HG03469 (cell line): Measurements from ENCODE around the gene SSR2.
A peak's percentile ranks its signal among the peaks of the same experiment; 100 is the strongest.
"Not testable (repeated sequence)": the region's sequence is repeated elsewhere in the genome, so short reads cannot be mapped to it uniquely, and the experiment has no call there.

Experiments
- ATAC-seq: cut with Tn5 transposase; IDR thresholded peaks from one replicate; pipeline ENCODE4 v1.9.1; 2021; ENCODE audit warnings: mild to moderate bottlenecking, moderate library complexity, moderate number of reproducible peaks; ENCODE audit not compliant: unreplicated experiment

SSR2 gene

GRCh38 chr1:156048663-156049258 is 28.0 kb upstream of the SSR2 start:
- no peak for ATAC-seq

- ATAC-seq, result no peak
Observed at GRCh38 chr1:156045076-156045475, 24.3 kb upstream of the SSR2 start.

- no peak for ATAC-seq
Observed at GRCh38 chr1:156042828-156043227, 22.1 kb upstream of the SSR2 start.

- not testable (repeated sequence) for ATAC-seq
Observed at GRCh38 chr1:156034991-156035390, 14.2 kb upstream of the SSR2 start.

GRCh38 chr1:156033011-156033410 is 12.3 kb upstream of the SSR2 start:
- ATAC-seq, result no peak

- ATAC-seq, result no peak
Observed at GRCh38 chr1:156026588-156026987, 5.8 kb upstream of the SSR2 start.

- no peak for ATAC-seq
Observed at GRCh38 chr1:156025876-156026275, 5.1 kb upstream of the SSR2 start.

GRCh38 chr1:156024801-156025200 is 4.0 kb upstream of the SSR2 start:
- no peak for ATAC-seq

GRCh38 chr1:156021954-156022353 is 1.2 kb upstream of the SSR2 start:
- ATAC-seq, result no peak

GRCh38 chr1:156021093-156021428 is 310 bp upstream of the SSR2 start:
- no peak for ATAC-seq

- no peak for ATAC-seq
Observed at GRCh38 chr1:156019946-156020292, 832 bp downstream of the SSR2 start.

- no peak for ATAC-seq
Observed at GRCh38 chr1:156014829-156015228, 5.9 kb downstream of the SSR2 start.

GRCh38 chr1:156012051-156012817 is 8.5 kb downstream of the SSR2 start:
- peak; percentile 66 for ATAC-seq

- no peak for ATAC-seq
Observed at GRCh38 chr1:156009404-156009803, 11.3 kb downstream of the SSR2 start.

GRCh38 chr1:156006666-156007376 is 13.9 kb downstream of the SSR2 start:
- ATAC-seq, result no peak

- ATAC-seq, result no peak
Observed at GRCh38 chr1:156004843-156005584, 15.7 kb downstream of the SSR2 start.

GRCh38 chr1:156003923-156004188 is 16.9 kb downstream of the SSR2 start:
- no peak for ATAC-seq

GRCh38 chr1:156002188-156002911 is 18.4 kb downstream of the SSR2 start:
- ATAC-seq, result no peak

- no peak for ATAC-seq
Observed at GRCh38 chr1:156001662-156002171, 19.0 kb downstream of the SSR2 start.

GRCh38 chr1:156001021-156001661 is 19.6 kb downstream of the SSR2 start:
- no peak for ATAC-seq
